NCI-H524 treated with DMSO at 0.1 percent for 48 hours (cell line): Measurements from ENCODE around the gene B3GALT5.

ENCODE experiments used
- DNase-seq: peaks from one replicate; lab custom pipeline; 2025; lab: John Stamatoyannopoulos, UW

B3GALT5 gene

GRCh38 chr21:39604951-39605350, 7.8 kb upstream of the B3GALT5 start:
- DNase-seq = no peak

- DNase-seq = no peak
Measured at GRCh38 chr21:39610703-39611102, 2.0 kb upstream of the B3GALT5 start.

- no peak for DNase-seq
Measured at GRCh38 chr21:39611551-39612190, 1.1 kb upstream of the B3GALT5 start.

- no peak for DNase-seq
Measured at GRCh38 chr21:39613041-39613934, 548 bp downstream of the B3GALT5 start.

- DNase-seq = no peak
Measured at GRCh38 chr21:39616211-39616772, 3.6 kb downstream of the B3GALT5 start.

- no peak for DNase-seq
Measured at GRCh38 chr21:39620856-39621255, 8.1 kb downstream of the B3GALT5 start.

DNA sequence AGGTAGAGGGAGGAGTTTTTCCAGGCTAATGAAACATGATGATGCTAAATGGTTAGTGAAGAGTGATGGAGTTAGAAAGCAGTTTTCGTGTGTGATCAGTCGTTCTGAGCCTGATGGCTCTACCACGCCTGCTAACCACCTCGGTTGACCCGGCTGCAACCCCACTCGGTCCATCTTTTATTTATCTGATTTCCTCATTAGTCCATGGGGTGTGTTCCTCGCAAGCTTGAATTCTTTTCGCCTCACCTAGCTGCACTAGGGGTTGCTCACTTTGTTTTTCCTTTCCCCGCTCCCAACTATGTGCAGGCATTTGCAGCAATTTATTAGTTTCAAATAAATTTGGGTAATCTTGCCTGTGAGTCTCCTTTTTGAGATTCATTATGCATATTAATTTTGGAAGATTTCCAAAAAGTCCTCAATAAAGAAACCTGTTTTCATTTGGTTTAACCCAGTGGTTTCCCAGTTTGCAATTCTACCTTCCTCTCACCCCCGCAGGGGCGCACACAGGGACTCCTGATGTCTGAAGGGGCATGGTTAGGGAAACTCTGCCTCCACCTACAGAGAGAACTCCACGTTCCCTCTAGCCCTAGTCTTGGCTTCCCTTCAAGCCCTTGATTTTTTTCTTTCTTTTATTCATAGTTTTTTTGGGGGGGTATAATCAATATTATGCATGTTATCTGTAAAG, 12.6 kb downstream of the B3GALT5 start:
- DNase-seq = no peak

DNA sequence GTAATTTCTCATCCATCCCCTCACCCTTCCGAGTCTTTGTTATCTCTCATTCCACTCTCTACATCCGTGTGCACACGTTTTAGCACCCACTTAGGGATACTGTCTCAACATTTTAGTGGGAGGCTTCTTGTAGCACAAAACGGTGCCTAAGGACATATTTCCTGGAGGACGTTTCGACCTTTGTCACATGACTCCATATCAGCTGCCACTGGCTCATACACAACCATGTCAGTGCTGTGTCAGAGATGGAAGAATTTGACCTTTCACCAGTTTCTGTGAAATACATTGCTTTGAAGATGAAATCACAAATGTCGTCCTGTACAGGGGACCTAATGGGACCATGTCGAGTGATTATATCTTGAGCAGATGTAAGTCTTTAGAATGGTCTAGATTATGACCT, 15.6 kb downstream of the B3GALT5 start:
- DNase-seq = no peak

DNA sequence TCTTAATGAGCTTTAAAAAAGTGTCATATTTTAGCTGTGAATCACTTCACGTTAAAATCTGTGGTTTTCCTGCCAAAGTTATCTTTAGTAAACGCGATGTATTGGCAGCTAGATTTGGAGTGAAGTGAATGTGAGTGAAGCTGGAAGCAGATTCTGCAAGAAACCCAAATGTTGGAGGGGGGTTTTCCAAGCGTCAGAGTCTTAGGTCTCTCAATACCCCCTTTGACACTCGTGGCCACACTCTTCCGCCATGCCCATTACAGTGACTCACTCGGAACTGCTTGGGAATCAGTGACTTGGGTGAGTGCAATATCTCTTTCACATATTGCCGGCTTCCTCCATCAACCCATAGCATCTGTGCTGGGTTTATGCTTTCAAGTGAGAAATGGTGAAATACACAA, 17.5 kb downstream of the B3GALT5 start:
- no peak for DNase-seq

DNA sequence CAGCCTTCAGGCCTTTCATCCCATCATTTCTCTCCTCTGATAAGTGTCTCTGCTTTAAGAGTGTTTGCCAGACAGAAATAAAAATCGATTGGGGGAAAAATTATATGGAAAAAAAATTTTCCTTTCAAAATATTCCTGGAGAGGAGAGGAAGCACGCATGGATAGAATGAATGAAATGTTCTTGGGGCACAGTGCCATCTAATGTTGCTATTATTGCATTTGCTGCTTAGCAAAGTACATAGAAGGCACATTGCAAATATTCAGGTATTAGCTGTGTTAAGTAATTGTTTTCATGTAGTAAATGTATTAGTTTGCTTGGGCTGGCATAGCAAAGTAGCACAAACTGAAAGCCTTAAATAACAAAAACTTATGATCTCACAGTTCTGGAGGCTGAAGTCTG, 18.1 kb downstream of the B3GALT5 start:
- DNase-seq = no peak

DNA sequence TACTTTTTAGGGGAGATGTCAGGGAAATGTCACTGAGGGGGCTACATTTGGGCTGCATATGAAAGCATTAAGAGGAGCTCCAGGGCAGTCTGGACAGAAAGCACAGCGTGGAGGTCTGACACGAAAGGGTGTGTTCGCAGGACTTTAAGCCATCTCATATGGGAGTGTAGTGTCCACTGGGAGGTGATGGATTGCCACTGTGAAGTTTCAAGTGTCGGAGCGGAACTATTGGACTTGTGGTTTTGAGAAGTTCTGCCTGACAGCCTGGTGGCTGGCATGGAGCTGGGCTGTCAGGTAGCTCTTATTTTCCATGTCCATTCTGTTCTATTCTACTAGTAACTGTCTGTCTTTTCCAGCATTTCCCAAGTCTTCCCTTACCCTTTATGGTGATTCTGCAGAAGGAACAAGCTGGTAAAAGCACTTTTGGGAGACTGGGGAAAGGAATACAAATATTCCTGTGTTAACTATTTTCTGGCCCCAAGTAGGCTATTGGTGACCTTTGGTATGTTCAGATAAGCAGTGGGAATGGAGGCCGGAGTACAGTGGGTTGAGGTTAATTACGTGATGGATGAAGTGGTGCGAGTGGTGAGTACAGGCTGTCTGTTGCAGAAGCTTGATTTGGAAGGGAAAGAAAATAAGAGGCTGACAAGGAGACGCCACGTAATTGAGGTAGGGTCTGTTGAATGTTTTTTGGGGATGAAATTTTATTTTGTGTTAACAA, 19.3 kb downstream of the B3GALT5 start:
- DNase-seq = no peak

DNA sequence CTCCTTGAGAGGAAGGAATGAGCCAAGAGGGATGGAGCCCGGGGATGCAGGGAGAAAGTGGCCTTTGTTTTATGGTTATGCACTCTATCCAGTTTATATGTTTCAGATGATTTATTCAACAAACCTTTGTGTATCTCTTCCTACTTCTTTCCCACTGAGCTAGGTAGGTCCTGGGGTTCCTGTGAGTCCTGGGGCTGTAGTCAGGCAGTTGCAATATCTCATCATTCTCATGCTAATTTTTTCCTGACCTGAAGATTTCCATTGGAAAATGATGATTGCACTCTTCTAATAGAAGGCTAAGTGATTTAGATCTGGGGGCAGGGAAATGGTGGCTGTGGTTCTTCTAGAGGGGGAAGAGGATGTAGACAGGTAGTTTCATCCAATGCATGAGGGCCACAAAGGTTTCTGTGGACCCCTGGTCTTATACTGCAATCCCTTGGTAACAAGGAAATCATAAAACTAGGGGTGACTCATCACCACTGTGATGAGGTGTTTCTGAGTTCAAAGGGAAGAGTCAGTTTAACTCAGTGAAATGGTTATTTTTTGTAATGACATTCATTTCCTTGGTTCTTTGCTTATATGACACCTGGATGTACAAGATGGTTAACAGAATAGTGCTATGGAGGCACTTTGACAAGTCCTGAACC, 20.2 kb downstream of the B3GALT5 start:
- DNase-seq = no peak

DNA sequence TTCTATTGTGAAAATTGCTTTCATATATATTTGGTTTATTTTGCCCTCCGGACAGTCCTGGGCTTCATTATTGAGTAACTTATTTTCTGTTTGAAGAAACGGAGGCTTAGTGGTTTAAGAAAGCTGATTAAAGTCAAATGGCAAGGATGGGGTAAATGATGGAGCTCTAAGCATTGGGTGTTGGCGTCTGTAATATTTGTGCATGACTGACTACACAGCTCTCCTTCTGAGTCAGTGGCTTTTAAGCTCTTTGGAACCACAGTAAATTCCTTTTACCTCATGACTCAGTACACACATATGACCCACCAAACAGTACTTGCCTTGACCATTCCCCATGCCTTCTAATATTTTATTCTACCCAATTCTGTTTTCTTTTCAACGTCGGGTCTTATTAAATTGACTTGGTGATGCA, 21.0 kb downstream of the B3GALT5 start:
- DNase-seq = no peak

DNA sequence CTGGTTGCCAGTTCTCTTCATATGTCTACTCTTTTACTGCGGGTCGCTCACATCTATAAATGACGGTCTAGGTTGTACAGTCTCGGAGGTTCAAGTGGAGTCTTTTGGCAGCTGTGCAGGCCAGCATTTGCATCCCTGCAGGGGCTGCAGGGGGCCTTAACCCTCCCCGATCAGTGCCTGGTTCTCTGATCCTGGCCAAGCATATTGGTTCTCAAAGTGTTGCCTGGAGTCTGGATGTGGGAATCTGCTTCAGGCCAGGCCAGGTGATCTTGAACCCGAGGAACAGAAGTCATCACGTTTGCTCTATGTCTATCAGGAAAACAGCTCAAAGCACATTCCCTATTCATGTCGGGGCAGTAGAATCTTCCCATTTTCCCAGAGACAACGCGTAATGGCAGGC, 21.8 kb downstream of the B3GALT5 start:
- DNase-seq = no peak

GRCh38 chr21:39637197-39637970, 24.6 kb downstream of the B3GALT5 start:
- no peak for DNase-seq

DNA sequence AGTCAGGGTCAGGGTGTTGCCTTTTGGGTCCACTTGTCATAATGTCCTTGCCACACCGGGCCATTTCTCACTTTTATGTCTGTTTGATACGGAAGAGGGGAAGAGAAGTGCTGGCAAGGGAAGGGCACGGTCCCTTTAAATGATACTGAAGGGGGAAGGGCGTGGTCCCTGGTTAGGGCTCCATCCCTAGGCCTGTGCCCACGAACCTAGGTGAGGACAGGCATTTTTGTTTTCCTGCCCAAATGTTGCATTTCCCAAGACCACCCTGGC, 25.2 kb downstream of the B3GALT5 start:
- no peak for DNase-seq

DNA sequence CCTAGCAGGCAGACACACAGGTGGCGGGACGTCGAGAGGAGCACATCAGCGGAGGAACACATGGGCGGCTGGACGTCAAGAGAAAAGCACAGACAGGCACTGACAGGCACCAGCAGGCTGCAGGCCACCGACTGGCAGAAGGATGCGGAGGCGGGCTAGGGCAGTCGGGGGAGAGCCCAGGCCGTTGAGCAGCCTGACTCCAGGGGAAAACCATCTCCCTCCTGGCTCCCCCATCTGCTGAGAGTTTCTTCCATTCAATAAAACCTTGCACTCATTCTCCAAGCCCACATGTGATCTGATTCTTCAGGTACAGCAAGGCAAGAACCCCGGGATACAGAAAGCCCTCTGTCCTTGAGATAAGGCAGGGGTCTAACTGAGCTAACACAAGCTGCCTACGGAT, 25.5 kb downstream of the B3GALT5 start:
- DNase-seq = no peak

GRCh38 chr21:39640754-39641153, 28.0 kb downstream of the B3GALT5 start:
- DNase-seq = no peak

GRCh38 chr21:39641827-39642450, 29.2 kb downstream of the B3GALT5 start:
- no peak for DNase-seq

DNA sequence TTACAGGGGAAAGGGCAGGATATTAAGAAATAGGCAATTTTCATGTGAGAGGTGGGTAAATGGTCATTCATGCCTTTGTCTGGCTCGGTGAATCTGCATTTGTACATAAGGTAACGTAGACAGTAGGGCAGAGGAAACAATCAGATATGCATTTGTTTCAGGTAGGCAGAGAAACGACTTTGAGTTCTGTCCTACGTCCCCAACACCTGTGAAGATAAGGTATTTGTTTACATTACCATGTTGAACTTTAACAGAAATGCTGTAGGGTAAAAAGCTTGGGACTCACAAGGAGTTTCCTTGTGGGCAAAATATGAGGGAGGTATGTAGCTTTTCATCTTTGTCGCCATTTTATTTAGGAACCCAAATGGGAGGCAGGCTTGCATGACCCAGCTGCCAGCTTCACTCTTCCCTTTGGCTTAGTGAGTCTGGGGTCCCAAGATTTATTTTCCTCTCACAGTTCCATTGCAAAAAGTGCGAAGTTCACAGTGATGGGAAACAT, 31.4 kb downstream of the B3GALT5 start:
- DNase-seq = no peak
